Measurements from ENCODE around the gene GPC1. TPM values are rescaled to one million over a fixed set of nuclear protein-coding genes. Genes with fewer than 3 reads are reported as not detected.

GPC1 gene
- total and polyA plus RNA-seq, 2 of the 4 experiments (the other 2 are of a cell fraction), result 16.0 to 211 TPM

GRCh38 chr2:240464514-240465241 is 29.2 kb downstream of the GPC1 start:
- no peak overlapping the region for H3K56ac ChIP-seq (ENCODE audit: extremely low read depth, insufficient read depth, low read length)

More at GRCh38 chr2:240464514-240465241, 29.2 kb downstream of the GPC1 start:
- H3K27me3 ChIP-seq (ENCODE audit: control insufficient read depth, insufficient read depth, low read length), result no peaks in the 10 kb centered on the region
- ChIA-PET CTCF (no interaction called here), POLR2A (ENCODE audit: unreplicated experiment) (no interaction called here)
- H3K4me3 ChIP-seq (ENCODE audit: insufficient read depth, low read depth, low read length), result no peak overlapping the region
- no peak overlapping the region for H2BK5ac ChIP-seq (ENCODE audit: low read depth, low read length, poor library complexity, severe bottlenecking)
- no peak overlapping the region for H2BK20ac ChIP-seq (ENCODE audit: low read depth, low read length)
- H3K9me1 ChIP-seq (ENCODE audit: insufficient read depth, low read length), result peaks cover 8% of the 10 kb centered on the region
- H3K4me1 ChIP-seq (ENCODE audit: control insufficient read depth, insufficient read depth, low read length), result no peaks in the 10 kb centered on the region
- peaks cover 16% of the 10 kb centered on the region for H4K20me1 ChIP-seq (ENCODE audit: insufficient read depth, low read length)
- H3K27ac ChIP-seq (ENCODE audit: insufficient read depth, low read length), result no peak overlapping the region
- BruUV-seq (replicated peaks), result no TSS peak
- H2AK5ac ChIP-seq (ENCODE audit: low read depth, low read length), result no peak overlapping the region
- H2BK15ac ChIP-seq (ENCODE audit: low read depth, low read length), result no peak overlapping the region
- DNase-seq, result no peak
- in situ Hi-C loops (cut with MboI; ENCODE audit: low sequenced_read_pairs) (no loop called here), dilution Hi-C loops (cut with HindIII; ENCODE audit: low sequenced_read_pairs, unreplicated experiment) (no loop called here), intact Hi-C loops (cut with micrococcal nuclease) (no loop called here)
- H3K4ac ChIP-seq (ENCODE audit: low read depth, low read length), result no peak overlapping the region
- no peak overlapping the region for H2BK120ac ChIP-seq (ENCODE audit: low read depth, low read length)
- H4K91ac ChIP-seq (ENCODE audit: insufficient read depth, low read depth, low read length), result no peak overlapping the region
- no peaks in the 10 kb centered on the region for H3K9me3 ChIP-seq (ENCODE audit: control insufficient read depth, insufficient read depth, low read length)
- H4K5ac ChIP-seq (ENCODE audit: low read depth, low read length), result no peak overlapping the region
- H3K9ac ChIP-seq (ENCODE audit: low read depth, low read length), result no peak overlapping the region
- no peak overlapping the region for H2AK9ac ChIP-seq (replicated peaks; ENCODE audit: low read depth, low read length, poor library complexity)
- peaks cover 42% of the 10 kb centered on the region for H3K36me3 ChIP-seq (ENCODE audit: control insufficient read depth, insufficient read depth, low read length)
- 0 out of 4 replicates have a peak, but pooled peaks cover 0 to under 1% of the 10 kb centered on the region in 2 experiments for H3K79me1 ChIP-seq (ENCODE audit: low read depth in 1 of 2, low read length in 2 of 2)
- 90% methylated on average over 10 of the region's 43 CpGs; no CpG with 5 or more reads in 1 of the 2 experiments for WGBS, 2 experiments (ENCODE audit: extremely low coverage in 2 of 2, insufficient read length in 1 of 2)
- no peak overlapping the region for H3K23ac ChIP-seq (ENCODE audit: low read depth, low read length)
- H3K14ac ChIP-seq (replicated peaks; ENCODE audit: low read depth, low read length), result no peak overlapping the region
- no peak overlapping the region for H3K4me2 ChIP-seq (ENCODE audit: low read depth, low read length)
- no peak overlapping the region for H2AFZ ChIP-seq (replicated peaks; ENCODE audit: low read length, poor library complexity)
- H4K8ac ChIP-seq (ENCODE audit: low read depth in 2 of 2, low read length in 2 of 2), result no peak overlapping the region
- H3K18ac ChIP-seq (ENCODE audit: low read depth, low read length), result no peak overlapping the region
- TF ChIP-seq BHLHE40 (IDR thresholded peaks at IDR 0.05; ENCODE audit: low read depth, low read length), result no peak
- TF ChIP-seq MAFK (IDR thresholded peaks at IDR 0.05; ENCODE audit: low read depth, low read length), result no peak
- no peak for TF ChIP-seq ELK1 (IDR thresholded peaks at IDR 0.05; ENCODE audit: borderline replicate concordance, low read depth, low read length)
- no peak for TF ChIP-seq USF2 (IDR thresholded peaks at IDR 0.05; ENCODE audit: low read depth, low read length)
- TF ChIP-seq RCOR1 (IDR thresholded peaks at IDR 0.05; ENCODE audit: insufficient replicate concordance, low read length), result no peak
- no peak for TF ChIP-seq FOS (IDR thresholded peaks at IDR 0.05; ENCODE audit: low read depth, low read length)
- TF ChIP-seq RAD21 (IDR thresholded peaks at IDR 0.05; ENCODE audit: low read length), result no peak
- no peak for TF ChIP-seq MXI1 (IDR thresholded peaks at IDR 0.05; ENCODE audit: borderline replicate concordance, low read depth, low read length)
- no peak for TF ChIP-seq CTCF (conservative IDR thresholded peaks at IDR 0.05; ENCODE audit: low read depth, low read length)
- no peak for TF ChIP-seq CEBPB (IDR thresholded peaks at IDR 0.05; ENCODE audit: low read depth, low read length)
- no peak for ATAC-seq (ENCODE audit: low read depth)
